Ramos (cell line): ENCODE results near the gene KERA.

ENCODE experiments used
- in situ Hi-C: fragments of 300-500 bp; cut with MboI; formaldehyde crosslinking; loops from one replicate; pipeline ENCODE4 v1.14.3; 2022; ENCODE audit warnings: low sequenced_read_pairs; ENCODE audit not compliant: unreplicated experiment

The KERA gene

DNA sequence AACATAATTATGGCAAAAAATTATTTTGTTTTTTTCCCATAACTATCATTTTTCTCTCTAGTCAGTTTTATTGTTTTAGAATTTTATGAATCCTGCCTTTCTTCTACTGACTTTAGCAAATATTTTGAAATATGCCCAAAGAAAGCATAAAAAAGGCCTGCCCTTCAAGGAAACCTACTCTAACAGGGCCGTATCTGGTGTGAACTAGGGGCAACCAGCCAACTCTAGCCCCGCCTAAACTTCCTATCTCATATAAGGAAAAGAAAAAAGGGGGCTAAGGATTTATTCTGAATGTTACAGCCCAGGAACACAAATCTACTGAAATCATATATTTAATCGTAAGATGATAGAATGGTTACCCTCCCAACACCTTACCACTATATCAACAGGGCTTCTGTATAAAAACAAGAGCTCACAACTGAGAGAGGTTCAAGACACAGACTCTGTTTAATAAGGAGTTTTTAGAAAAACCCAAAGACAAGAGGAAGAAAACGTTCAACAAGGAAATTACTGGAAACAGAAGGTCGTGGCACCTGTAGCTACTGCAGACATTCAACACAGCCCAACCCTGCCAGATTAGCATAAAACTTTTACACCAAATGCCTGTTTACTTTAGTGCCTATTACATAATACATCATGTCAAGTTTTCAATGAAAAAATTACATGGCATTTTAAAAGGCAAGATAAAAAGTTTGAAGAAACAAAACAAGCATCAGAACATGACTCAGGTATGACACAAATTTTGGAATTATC, 40.1 kb downstream of the KERA start:
- in situ Hi-C loops, result no loop called here

DNA sequence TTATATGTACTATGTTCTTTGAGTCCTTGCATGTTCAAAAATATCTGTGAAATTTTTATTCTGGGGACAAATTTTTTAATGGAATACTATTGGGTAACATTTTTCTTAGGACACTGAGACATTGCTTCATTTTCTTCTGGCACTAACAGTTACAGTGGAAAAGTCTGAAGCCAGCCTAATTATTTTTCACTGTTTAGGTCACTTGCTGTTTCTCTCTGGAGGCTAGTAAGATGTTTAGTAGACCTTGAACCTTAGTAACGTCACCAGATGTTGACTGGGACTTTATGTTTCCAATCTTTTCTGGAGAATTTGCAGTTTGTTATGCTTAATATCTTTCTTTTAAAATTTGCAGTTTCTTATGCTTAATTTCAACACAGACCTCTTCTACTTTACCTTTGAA, 40.8 kb downstream of the KERA start:
- in situ Hi-C loops, result no loop called here

DNA sequence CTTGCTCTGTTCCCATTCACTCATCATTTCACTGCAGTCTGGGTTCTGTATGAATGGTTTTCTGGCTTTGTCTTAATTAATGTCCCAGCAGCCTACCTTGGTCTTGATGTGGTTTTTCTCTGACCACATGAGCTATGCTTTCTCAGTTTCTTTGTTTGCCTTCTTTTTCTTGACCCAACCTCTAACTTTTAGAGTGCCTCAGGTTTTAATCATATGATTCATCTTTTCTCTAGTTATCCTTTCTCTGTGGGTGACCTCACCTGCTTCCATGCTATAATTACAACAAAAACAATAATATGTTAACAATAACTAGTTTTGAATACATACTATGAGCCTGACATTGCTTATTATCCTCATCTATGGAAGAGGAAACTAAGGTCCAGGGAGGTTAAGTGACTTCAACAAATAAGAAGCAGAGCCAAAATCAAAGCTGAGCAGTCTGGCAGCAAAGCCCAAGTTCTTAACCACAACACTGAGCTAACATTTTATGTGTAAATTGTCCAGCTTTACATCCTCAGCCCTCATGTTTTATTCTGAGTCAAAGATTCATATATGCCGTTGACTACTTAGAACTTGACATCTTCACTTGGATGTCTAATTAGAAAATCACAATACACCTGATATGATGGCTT, 48.4 kb downstream of the KERA start:
- in situ Hi-C loops, result no loop called here

DNA sequence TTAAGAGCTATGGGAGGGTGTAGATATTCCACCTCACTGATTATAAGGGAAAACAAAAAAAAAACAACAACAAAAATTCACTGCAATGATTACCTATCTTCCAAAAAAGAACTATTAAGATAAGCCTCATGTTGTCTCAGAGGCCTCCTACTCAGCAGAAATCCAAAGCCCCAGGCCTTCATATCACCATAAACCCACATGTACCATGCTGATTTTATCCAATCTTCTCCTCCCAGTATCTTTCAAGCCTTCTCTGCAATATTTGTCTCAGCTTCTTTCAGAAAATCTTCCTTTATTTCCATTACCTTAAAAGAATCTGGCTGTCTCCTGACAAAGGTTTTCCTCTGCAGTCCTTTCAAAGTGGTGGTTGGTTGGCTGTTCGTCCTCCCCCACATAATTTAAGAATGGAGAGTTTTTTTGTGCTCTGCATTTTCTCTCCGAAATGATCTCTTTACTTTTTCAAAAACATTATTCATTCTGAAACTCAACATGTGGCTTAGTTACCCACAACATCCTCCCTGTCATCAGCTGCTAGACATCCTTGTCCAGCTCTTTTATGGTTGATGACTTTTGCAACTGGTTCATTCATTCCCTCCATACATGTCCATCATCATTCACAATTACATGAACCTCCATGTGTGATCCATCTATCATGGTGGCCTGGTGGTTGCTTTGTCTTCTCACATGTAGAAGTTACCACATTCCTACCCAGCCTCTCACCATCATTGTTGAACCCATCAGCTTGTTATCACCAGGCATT, 50.1 kb downstream of the KERA start:
- in situ Hi-C loops, result no loop called here

DNA sequence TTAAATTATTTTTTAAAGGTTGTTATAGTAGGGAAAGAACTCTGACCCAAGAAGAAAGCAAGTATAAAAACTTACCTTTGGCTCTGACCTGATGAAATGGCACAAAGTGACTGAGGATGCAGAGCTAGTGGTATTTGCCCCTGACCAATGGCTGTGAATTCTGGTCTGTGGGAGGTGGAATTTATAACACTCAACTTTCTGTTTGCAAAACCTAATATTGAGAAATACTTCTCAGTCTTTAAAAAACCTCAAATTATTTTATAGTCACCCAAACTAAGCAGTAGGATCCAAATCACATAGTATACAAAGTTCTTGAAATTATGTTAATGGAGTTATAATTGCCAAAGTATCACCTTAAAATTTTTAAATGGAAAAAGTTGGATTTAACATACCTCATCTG, 53.0 kb downstream of the KERA start, which contains the start of gene EPYC:
Gene EPYC, minus strand, starts transcription at position 101 of the 400 bp plus-strand sequence. CDS start 2,407 bp downstream, outside the sequence.
- in situ Hi-C loops, result no loop called here

DNA sequence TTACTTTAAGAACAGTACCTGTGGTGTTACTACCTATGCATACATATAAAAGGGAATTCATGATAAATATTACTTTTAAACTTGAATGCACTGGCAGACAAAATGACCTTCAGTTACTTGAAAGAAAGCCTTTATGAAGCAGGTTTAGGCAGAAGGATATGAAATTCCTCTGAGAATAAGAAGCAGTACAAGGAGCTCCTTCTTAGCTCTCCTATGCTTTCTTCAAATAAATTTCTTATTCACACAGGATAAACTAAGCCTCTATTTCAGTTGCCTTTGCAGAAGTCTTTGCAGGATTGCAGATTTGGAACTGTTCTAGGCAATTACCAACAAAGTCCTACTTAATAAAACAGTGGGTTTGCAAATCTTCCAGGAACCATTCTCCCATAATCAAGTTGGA, 54.1 kb downstream of the KERA start:
- in situ Hi-C loops, result no loop called here

DNA sequence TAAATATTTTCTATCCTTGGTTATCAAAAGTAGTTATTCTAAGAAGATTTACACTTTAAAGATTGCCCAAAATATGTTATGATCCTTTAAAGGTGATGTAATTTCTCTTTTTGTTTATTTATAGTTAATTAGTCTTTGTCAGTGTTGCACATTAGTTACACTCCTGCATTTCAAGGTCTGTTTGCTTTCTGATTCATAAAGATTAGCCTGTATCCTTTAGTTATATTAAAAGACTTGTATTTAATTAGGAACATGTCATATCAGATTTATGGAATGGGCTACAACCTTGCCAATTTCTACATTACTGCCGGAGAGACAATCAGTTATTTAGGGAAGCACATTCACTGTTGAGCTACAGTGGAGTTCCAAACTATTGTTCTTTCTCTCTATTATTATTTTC, 56.5 kb downstream of the KERA start:
- in situ Hi-C loops, result no loop called here
